ENCODE measurements around the gene PXK.

Gene PXK

DNA sequence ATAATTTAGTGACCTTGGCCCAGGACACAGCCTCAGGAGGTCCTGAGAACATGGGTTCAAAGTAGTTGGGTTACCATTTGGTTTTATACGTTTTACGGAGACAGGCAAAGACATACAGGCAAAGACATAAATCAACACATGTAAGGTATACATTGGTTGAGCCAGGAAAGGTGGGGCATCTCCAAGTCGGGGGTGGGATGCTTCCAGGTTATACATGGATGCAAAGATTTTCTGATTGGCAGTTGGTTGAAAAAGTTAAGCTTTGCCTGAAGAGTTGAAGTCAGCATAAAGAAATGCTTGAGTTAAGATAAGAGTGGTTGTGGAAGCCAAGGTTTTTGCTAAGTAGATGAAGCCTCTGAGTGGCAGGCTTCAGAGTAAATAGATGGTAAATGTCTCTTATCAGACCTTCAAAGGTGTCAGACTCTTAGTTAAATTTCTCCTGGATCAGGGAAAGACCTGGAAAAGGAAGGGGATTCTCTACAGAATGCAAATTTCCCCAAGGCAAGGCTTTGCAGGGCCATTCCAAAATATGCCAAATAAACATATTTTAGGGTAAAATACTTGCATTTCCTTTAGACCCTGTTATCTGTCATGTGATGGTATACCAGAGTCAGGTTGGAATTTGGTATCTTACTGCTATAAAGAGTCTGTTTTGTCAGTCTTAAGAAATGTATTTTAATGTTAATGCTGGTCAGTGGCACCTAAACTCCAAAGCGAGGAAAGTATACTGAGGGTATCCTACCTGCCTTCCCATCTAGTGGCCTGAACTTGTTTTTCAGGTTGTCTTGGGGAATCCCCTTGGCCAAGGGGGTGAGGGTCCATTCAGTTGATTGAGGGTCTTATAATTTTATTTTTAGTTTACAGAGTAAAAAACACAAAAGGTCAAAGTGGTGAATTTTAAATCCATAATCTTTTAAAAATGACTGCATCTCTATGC is 109.1 kb downstream of the PXK start:
- no peak for DNase-seq (ENCODE audit: low read depth)
- TF ChIP-seq, protein P1, sequence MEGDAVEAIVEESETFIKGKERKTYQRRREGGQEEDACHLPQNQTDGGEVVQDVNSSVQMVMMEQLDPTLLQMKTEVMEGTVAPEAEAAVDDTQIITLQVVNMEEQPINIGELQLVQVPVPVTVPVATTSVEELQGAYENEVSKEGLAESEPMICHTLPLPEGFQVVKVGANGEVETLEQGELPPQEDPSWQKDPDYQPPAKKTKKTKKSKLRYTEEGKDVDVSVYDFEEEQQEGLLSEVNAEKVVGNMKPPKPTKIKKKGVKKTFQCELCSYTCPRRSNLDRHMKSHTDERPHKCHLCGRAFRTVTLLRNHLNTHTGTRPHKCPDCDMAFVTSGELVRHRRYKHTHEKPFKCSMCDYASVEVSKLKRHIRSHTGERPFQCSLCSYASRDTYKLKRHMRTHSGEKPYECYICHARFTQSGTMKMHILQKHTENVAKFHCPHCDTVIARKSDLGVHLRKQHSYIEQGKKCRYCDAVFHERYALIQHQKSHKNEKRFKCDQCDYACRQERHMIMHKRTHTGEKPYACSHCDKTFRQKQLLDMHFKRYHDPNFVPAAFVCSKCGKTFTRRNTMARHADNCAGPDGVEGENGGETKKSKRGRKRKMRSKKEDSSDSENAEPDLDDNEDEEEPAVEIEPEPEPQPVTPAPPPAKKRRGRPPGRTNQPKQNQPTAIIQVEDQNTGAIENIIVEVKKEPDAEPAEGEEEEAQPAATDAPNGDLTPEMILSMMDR (conservative IDR thresholded peaks at IDR 0.05; ENCODE audit: control insufficient read depth, insufficient read depth, low read depth, low read length), result no peak
- no peak overlapping the region for H3K4me3 ChIP-seq (ENCODE audit: control insufficient read depth, low read depth, low read length)

DNA sequence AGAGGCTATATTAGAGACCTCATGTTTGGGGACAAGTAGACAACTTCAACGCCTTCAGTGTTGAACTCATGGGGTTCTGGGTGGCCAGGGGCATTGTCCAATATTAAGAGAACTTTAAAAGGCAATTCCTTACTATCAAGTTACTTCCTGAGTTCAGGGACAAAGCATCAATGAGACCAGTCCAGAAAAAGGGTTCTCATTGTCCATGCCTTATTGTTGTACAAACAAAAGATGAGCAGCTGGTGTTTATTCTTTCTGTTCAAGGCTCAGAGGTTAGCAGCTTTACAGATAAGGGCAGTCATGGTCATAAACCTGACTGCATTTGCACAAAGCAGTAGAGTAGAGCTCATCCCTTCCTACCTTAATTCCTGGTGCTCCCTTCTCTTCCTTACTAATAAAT is 119.5 kb downstream of the PXK start:
- TF ChIP-seq, protein P1 (conservative IDR thresholded peaks at IDR 0.05; ENCODE audit: control insufficient read depth, insufficient read depth, low read depth, low read length), result no peak
- H3K4me3 ChIP-seq (ENCODE audit: control insufficient read depth, low read depth, low read length), result no peak overlapping the region
- no peak for DNase-seq (ENCODE audit: low read depth)

DNA sequence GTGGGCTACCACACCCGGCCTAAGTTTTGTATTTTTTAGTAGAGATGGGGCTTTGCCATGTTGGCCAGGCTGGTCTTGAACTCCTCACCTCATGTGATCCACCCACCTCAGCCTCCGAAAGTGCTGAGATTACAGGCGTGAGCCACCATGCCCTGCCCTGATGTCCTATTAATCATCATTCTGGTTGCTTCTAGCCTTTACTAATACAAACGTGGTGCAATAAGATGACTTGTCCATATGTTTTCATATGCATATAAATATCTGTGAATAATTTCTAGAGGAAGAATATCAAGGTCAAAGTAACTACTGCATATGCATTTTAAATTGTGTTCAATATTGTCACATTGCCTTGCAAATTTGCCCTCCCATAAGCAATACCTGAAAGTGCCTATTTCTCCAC is 126.5 kb downstream of the PXK start:
- TF ChIP-seq, protein P1 (conservative IDR thresholded peaks at IDR 0.05; ENCODE audit: control insufficient read depth, insufficient read depth, low read depth, low read length), result no peak
- DNase-seq (ENCODE audit: low read depth), result peak; percentile 19
- H3K4me3 ChIP-seq (ENCODE audit: control insufficient read depth, low read depth, low read length), result no peak overlapping the region

DNA sequence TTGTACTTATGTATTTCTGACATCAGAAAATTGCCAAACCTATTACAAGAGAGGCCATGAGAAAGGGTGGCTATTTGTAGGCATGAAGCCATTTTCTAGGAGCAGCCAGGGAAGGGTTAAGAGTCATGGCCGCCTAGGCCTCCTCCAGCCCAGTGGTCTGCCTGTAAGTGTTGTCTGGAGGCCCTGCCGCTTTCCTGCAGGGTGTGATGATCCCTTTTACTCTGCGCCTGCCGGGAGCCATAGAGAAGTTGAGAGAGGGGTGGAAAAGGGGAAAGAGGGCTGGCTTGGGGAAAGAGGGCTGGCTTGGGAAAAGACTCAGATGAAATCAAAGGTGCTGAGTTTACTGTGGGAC is 130.1 kb downstream of the PXK start:
- TF ChIP-seq, protein P1 (conservative IDR thresholded peaks at IDR 0.05; ENCODE audit: control insufficient read depth, insufficient read depth, low read depth, low read length), result no peak
- no peak overlapping the region for H3K4me3 ChIP-seq (ENCODE audit: control insufficient read depth, low read depth, low read length)
- DNase-seq (ENCODE audit: low read depth), result no peak

DNA sequence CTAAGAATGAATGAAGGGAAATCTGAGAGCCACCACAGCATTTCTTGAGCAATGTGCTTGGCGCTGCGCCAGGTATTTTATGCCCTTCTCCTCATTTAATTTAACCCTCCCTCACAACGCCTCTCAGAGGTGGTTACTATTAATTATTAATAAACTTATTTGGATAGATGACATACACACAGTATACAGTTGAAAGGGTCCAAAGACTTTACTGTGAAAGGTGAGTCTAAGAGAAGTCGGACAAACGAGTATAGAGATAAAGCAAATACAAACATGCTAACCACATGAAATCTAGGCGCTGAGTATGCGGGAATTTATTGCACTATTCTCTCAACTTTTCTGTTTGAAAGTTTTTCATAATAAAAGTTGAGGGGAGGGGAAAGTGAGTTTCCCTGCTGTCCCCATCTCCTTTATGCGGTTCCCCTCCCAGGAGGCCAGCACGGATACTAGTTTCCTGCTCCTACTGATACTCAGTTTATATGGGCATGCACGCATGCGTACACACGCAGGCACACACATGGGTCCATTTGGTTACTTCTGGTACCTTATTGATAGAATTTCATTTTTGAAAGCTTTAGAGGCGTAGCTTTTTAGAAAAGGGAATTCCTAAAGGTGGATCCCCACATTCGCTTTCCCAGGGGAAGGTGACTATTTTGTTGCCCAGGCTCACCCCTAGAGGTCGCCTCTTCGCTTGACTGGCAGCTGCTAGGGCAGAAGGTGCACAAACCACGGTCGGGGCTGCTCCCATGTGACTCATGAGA is 130.7 kb downstream of the PXK start:
- TF ChIP-seq, protein P1 (conservative IDR thresholded peaks at IDR 0.05; ENCODE audit: control insufficient read depth, insufficient read depth, low read depth, low read length), result peak; percentile 89
- no peak overlapping the region for H3K4me3 ChIP-seq (ENCODE audit: control insufficient read depth, low read depth, low read length)
- peak; percentile 94 for DNase-seq (ENCODE audit: low read depth)

DNA sequence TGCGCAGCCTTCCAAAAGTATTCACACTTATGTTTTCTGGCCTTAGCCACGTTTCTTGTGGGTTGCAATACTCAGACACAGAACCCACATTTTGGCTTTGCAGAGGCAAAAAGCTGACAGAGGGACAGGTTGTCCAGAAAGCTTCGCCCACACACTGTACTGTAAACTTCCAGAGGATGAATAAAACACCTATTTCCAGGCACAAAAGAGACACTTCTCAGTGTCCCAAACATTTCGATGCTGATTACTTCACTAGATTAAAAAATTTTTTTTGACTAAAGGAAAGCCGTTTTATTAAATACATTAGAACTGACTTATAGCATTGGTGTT is 131.2 kb downstream of the PXK start:
- no peak overlapping the region for H3K4me3 ChIP-seq (ENCODE audit: control insufficient read depth, low read depth, low read length)
- TF ChIP-seq, protein P1 (conservative IDR thresholded peaks at IDR 0.05; ENCODE audit: control insufficient read depth, insufficient read depth, low read depth, low read length), result no peak

More for the DNA sequence above, 131.2 kb downstream of the PXK start:
- DNase-seq (ENCODE audit: low read depth), result no peak
